ENCODE measurements around the gene MDC1. TPM values are rescaled to one million over a fixed set of nuclear protein-coding genes. Genes with fewer than 3 reads are reported as not detected.
"Not testable (repeated sequence)": the region's sequence is repeated elsewhere in the genome, so short reads cannot be mapped to it uniquely, and the experiment has no call there.

Gene MDC1
- total RNA-seq, 3 donors from 2014 or later (not counting 1 experiment from before 2014, with no cell fraction given) = 61.2 to 77.0 (median 64.5) TPM

DNA sequence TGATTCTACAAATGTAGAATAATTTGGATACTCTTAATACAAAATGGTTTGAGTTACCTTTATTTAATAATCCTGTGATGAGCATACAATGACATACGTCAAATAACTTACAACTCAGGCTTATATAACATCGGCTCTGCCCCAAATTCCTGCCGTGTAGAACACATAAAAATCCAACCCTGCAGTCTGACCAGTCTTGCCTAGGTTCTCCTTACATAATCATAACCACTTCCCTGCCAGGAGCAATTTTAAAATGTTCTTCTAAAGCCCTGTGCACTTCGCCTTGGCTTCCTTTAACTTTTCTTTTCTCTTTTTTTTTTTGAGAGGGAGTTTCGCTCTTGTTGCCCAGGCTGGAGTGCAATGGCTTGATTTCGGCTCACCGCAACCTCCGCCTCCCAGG is 43.5 kb upstream of the MDC1 start:
- H3K27me3 ChIP-seq (ENCODE audit: control insufficient read depth, insufficient read depth, low read length) = no peaks in the 10 kb centered on the region
- intact Hi-C loops (cut with micrococcal nuclease) = no loop called here
- no peak overlapping the region for H3K27ac ChIP-seq (ENCODE audit: low read length)
- H3K36me3 Mint-ChIP-seq = no peaks in the 10 kb centered on the region
- no peaks in the 10 kb centered on the region for H3K9me3 ChIP-seq (ENCODE audit: control insufficient read depth, insufficient read depth, low read length)
- no peak overlapping the region for H3K4me3 ChIP-seq (ENCODE audit: low read length)
- H3K4me3 Mint-ChIP-seq = no peak overlapping the region
- TF ChIP-seq, protein P1, sequence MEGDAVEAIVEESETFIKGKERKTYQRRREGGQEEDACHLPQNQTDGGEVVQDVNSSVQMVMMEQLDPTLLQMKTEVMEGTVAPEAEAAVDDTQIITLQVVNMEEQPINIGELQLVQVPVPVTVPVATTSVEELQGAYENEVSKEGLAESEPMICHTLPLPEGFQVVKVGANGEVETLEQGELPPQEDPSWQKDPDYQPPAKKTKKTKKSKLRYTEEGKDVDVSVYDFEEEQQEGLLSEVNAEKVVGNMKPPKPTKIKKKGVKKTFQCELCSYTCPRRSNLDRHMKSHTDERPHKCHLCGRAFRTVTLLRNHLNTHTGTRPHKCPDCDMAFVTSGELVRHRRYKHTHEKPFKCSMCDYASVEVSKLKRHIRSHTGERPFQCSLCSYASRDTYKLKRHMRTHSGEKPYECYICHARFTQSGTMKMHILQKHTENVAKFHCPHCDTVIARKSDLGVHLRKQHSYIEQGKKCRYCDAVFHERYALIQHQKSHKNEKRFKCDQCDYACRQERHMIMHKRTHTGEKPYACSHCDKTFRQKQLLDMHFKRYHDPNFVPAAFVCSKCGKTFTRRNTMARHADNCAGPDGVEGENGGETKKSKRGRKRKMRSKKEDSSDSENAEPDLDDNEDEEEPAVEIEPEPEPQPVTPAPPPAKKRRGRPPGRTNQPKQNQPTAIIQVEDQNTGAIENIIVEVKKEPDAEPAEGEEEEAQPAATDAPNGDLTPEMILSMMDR (IDR thresholded peaks at IDR 0.05) = no peak
- no peak for DNase-seq
- no peaks in the 10 kb centered on the region for H3K36me3 ChIP-seq (ENCODE audit: control insufficient read depth, insufficient read depth, low read length)
- peaks cover 15 to 26% of the 10 kb centered on the region in 2 donors for H3K27me3 Mint-ChIP-seq (ENCODE audit: low read depth in 2 of 2)
- H3K27ac Mint-ChIP-seq = no peak overlapping the region
- H3K4me1 ChIP-seq (ENCODE audit: control insufficient read depth, insufficient read depth, low read length) = no peaks in the 10 kb centered on the region
- no peak for ATAC-seq
- no peaks in the 10 kb centered on the region for H3K9me3 Mint-ChIP-seq
- 77% methylated on average over 8 of the region's 8 CpGs for WGBS (ENCODE audit: insufficient coverage)
- H3K4me1 Mint-ChIP-seq = peaks cover 6 to 10% of the 10 kb centered on the region in 2 donors

DNA sequence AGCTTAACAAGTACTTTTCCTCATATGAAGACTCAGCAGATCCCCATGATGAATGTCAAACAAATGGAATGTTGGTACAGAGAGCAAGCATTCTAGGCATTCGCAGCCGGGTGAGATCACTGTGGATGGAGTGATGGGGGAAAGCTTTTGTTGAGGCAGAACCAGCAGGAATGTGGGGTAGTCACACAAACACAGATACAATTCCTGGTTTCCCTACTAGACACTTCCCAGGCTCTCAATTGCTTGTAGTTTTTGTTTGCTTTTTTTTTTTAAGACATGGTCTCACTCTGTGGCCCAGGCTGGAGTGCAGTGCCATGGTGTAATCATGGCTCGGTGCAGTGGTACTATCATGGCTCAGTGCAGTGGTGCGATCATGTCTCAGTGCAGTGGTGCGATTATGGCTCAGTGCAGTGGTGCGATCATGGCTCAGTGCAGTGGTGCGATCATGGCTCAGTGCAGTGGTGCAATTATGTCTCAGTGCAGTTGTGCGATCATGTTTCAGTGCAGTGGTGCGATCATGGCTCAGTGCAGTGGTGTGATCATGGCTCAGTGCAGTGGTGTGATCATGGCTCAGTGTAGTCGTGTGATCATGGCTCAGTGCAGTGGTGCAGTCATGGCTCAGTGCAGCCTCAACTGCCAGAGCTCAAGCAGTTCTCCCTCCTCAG is 42.6 kb upstream of the MDC1 start:
- DNase-seq (no peak), ATAC-seq (no peak)
- no peaks in the 10 kb centered on the region for H3K9me3 Mint-ChIP-seq
- intact Hi-C loops (cut with micrococcal nuclease) = no loop called here
- peaks cover 15 to 20% of the 10 kb centered on the region in 2 donors for H3K27me3 Mint-ChIP-seq (ENCODE audit: low read depth in 2 of 2)
- H3K27me3 ChIP-seq (ENCODE audit: control insufficient read depth, insufficient read depth, low read length) = no peaks in the 10 kb centered on the region
- H3K36me3 Mint-ChIP-seq = no peaks in the 10 kb centered on the region
- peaks cover 6 to 10% of the 10 kb centered on the region in 2 donors for H3K4me1 Mint-ChIP-seq
- H3K4me3 ChIP-seq (ENCODE audit: low read length) = no peak overlapping the region
- no peaks in the 10 kb centered on the region for H3K9me3 ChIP-seq (ENCODE audit: control insufficient read depth, insufficient read depth, low read length)
- H3K36me3 ChIP-seq (ENCODE audit: control insufficient read depth, insufficient read depth, low read length) = no peaks in the 10 kb centered on the region
- 94% methylated on average over 10 of the region's 10 CpGs for WGBS (ENCODE audit: insufficient coverage)
- no peak overlapping the region for H3K27ac ChIP-seq (ENCODE audit: low read length)
- TF ChIP-seq, protein P1 (IDR thresholded peaks at IDR 0.05) = no peak
- H3K27ac Mint-ChIP-seq = no peak overlapping the region
- no peaks in the 10 kb centered on the region for H3K4me1 ChIP-seq (ENCODE audit: control insufficient read depth, insufficient read depth, low read length)
- H3K4me3 Mint-ChIP-seq = no peak overlapping the region

DNA sequence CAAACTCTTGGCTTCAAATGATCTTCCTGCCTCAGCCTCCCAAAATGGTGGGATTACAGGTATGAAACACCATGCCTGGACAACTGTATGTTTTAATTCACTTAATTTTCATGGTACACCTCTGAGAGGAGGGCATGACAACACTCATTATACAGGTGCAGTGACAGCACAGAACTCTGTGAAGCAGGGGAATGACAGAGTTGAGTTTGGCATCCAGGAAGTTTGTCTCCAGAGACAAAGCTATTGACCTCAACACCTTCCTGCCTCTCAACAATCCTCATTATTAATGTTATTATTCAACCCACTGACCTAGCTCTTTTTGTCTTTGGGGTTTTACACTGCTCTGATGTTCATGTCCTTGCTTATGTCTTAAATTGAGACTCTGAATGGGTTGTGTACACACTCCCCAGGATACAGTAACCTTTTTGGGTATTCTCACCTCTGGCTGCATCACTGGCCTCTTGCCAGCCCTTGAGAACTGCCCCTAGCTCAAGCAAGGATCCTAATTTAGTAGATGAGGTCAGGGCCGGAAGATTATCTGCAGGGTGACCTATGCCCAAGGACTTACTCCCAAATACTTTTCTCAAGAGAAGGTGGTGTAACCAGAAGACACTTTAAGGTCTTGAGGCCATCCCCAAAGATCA is 40.3 kb upstream of the MDC1 start:
- Histone ChIP-seq H3K36me3 (ENCODE audit: control insufficient read depth, insufficient read depth, low read length) (no peaks in the 10 kb centered on the region), H3K27ac (ENCODE audit: low read length) (no peak overlapping the region), H3K27me3 (ENCODE audit: control insufficient read depth, insufficient read depth, low read length) (no peaks in the 10 kb centered on the region), H3K4me1 (ENCODE audit: control insufficient read depth, insufficient read depth, low read length) (no peaks in the 10 kb centered on the region), H3K9me3 (ENCODE audit: control insufficient read depth, insufficient read depth, low read length) (no peaks in the 10 kb centered on the region), H3K4me3 (ENCODE audit: low read length) (no peak overlapping the region)
- Mint-ChIP-seq H3K36me3 (no peaks in the 10 kb centered on the region), H3K4me1 (no peaks in the 10 kb centered on the region), H3K9me3 (no peaks in the 10 kb centered on the region), H3K27ac (no peak overlapping the region), H3K27me3 (ENCODE audit: low read depth in 2 of 2) (peaks cover 4 to 7% of the 10 kb centered on the region in 2 donors), H3K4me3 (no peak overlapping the region)
- DNase-seq (no peak), ATAC-seq (no peak)
- intact Hi-C loops (cut with micrococcal nuclease) = no loop called here
- TF ChIP-seq, protein P1 (IDR thresholded peaks at IDR 0.05) = no peak
- 100% methylated on average over 1 of the region's 1 CpG for WGBS (ENCODE audit: insufficient coverage)

DNA sequence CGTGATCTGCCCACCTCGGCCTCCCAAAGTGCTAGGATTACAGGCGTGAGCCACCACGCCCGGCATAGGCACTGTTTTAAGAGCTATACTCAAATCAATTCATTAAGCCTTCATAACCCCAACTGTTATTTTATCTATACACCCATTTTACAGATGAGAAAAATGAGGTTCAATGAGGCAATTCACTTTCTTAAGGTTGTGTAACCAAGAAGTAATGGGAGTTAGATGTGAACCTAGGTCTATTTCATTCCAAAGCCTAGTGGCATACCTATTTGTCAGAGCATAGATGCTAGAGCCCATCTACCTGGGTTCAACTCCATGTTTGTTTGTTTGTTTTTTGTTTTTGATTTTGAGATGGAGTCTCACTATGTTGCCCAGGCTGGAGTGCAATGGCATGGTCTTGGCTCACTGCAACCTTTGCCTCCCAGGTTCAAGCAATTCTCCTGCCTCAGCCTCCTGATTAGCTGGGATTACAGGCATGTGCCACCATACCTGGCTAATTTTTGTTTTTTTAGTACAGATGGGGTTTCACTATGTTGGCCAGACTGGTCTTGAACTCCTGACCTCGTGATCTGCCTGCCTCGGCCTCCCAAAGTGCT is 39.4 kb upstream of the MDC1 start:
- H3K4me3 Mint-ChIP-seq; ATAC-seq; H3K36me3 ChIP-seq (ENCODE audit: control insufficient read depth, insufficient read depth, low read length); H3K27ac Mint-ChIP-seq; H3K9me3 ChIP-seq (ENCODE audit: control insufficient read depth, insufficient read depth, low read length); H3K27me3 ChIP-seq (ENCODE audit: control insufficient read depth, insufficient read depth, low read length); intact Hi-C loops (cut with micrococcal nuclease); H3K4me3 ChIP-seq (ENCODE audit: low read length); H3K9me3 Mint-ChIP-seq; H3K36me3 Mint-ChIP-seq; H3K4me1 ChIP-seq (ENCODE audit: control insufficient read depth, insufficient read depth, low read length); H3K4me1 Mint-ChIP-seq; H3K27me3 Mint-ChIP-seq (ENCODE audit: low read depth in 2 of 2); DNase-seq; H3K27ac ChIP-seq (ENCODE audit: low read length): not testable (repeated sequence)
- WGBS (ENCODE audit: insufficient coverage) = 93% methylated on average over 7 of the region's 7 CpGs

Data from natural killer cell (primary cell).